Mesendoderm (in vitro differentiated cells): Measurements from ENCODE around the gene SPAG5.

Source experiments
- DNase-seq: peaks from one replicate; pipeline ENCODE4 v3.0.0; 2013
- H2AK5ac ChIP-seq: 2 replicates; pipeline ENCODE4 v1.6.1; 2013; ENCODE audit warnings: low read length, inconsistent platforms
- H2BK120ac ChIP-seq: 2 replicates; pipeline ENCODE4 v1.6.1; 2013; ENCODE audit warnings: low read depth, mild to moderate bottlenecking, low read length, moderate library complexity, mixed read lengths
- H2BK15ac ChIP-seq: replicated peaks from 2 replicates; pipeline ENCODE4 v1.6.1; 2013; ENCODE audit warnings: low read depth, mild to moderate bottlenecking, moderate library complexity
- H2BK5ac ChIP-seq: 2 replicates; pipeline ENCODE4 v1.6.1; 2013; ENCODE audit warnings: low read length, inconsistent platforms
- H3K18ac ChIP-seq: 2 replicates; pipeline ENCODE4 v1.6.1; 2013; ENCODE audit warnings: mild to moderate bottlenecking, low read length, mixed read lengths
- H3K23ac ChIP-seq: one replicate; pipeline ENCODE4 v1.6.1; 2013; ENCODE audit warnings: low read length
- H3K27ac ChIP-seq: 2 replicates; pipeline ENCODE4 v1.5.1; 2013; ENCODE audit warnings: low read depth, mild to moderate bottlenecking, inconsistent platforms, low read length, moderate library complexity
- H3K27me3 ChIP-seq: 2 replicates; pipeline ENCODE4 v1.6.1; 2013; ENCODE audit warnings: low read length, control low read depth, mild to moderate bottlenecking, inconsistent platforms; ENCODE audit not compliant: insufficient read depth, poor library complexity
- H3K36me3 ChIP-seq: 2 replicates; pipeline ENCODE4 v1.6.1; 2013; ENCODE audit warnings: low read length, inconsistent platforms; ENCODE audit not compliant: control insufficient read depth, insufficient read depth
- H3K4ac ChIP-seq: one replicate; pipeline ENCODE4 v1.6.1; 2013; ENCODE audit warnings: low read depth, mild to moderate bottlenecking, low read length, moderate library complexity
- H3K4me1 ChIP-seq: 2 replicates; pipeline ENCODE4 v1.6.1; 2013; ENCODE audit warnings: low read depth, low read length, inconsistent platforms; ENCODE audit not compliant: control insufficient read depth
- H3K4me2 ChIP-seq: 2 replicates; pipeline ENCODE4 v1.6.1; 2013; ENCODE audit warnings: low read length
- H3K4me3 ChIP-seq: 2 replicates; pipeline ENCODE4 v1.5.1; 2013; ENCODE audit warnings: mild to moderate bottlenecking, low read length
- H3K56ac ChIP-seq: one replicate; pipeline ENCODE4 v1.6.1; 2013; ENCODE audit warnings: low read length
- H3K79me1 ChIP-seq: 2 replicates; pipeline ENCODE4 v1.6.1; 2013; ENCODE audit warnings: low read length, inconsistent platforms
- H3K79me2 ChIP-seq: 2 replicates; pipeline ENCODE4 v1.6.1; 2013; ENCODE audit warnings: mild to moderate bottlenecking, low read length; ENCODE audit not compliant: control insufficient read depth, insufficient read depth
- H3K9ac ChIP-seq: 2 replicates; pipeline ENCODE4 v1.6.1; 2013; ENCODE audit warnings: low read length, inconsistent platforms
- H4K5ac ChIP-seq: one replicate; pipeline ENCODE4 v1.6.1; 2013; ENCODE audit warnings: low read length
- H4K8ac ChIP-seq: one replicate; pipeline ENCODE4 v1.6.1; 2013; ENCODE audit warnings: low read depth, mild to moderate bottlenecking, control low read depth, low read length, moderate library complexity
- WGBS: extraction: QIAGEN DNeasy Blood & Tissue Kit; methylation state at CpG from one replicate; pipeline ENCODE4 v1.1.7; 2013; ENCODE audit warnings: low lambda C conversion rate, missing lambda C conversion rate; ENCODE audit not compliant: insufficient coverage; ENCODE audit errors: extremely low coverage; 5-methylcytosine and 5-hydroxymethylcytosine counted together

SPAG5 gene

DNA sequence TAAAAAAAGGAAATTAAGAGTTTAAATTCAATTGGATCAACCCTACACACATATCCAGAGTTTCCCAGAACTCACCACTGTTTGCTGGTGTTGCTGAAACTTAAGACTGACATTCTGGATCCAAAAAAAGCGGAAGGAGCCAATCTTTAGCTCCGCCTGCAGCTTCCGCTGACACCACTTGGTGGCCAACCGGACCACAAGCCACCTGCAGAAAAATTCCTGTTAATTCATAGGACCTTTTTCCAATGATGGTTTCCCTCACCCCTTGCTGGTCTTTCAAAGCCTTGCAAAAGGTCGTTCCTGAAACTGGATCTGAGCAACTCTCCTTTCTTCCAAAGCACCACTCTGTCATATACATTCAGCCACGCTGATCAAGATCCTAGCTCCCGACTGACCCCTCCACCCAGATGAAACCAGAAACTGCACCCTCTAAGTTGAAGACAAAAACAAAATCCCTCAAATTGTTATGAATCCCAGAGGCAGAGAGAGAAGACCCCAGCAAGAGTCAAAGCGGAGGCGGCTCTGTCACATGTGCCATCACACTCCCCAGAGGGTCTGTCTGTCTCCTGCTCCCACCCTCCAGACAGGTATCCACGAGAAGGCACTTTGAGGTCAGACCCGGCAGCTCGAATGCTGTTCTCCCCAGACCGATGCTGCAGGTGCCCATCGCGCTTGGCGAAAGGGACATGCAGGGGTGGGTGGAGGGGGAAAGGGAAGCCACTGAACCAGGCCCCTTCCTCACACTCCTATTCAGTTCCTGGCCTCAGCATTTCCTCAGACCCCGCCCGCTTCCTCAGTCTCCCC lies 45.4 kb upstream of the SPAG5 start:
- Histone ChIP-seq H3K79me1 (peaks cover 14% of the 10 kb centered on the region), H3K9ac (peak overlapping the region; percentile 80), H2BK15ac (no peak overlapping the region), H4K5ac (no peak overlapping the region), H2AK5ac (no peak overlapping the region), H4K8ac (no peak overlapping the region), H3K23ac (no peak overlapping the region), H3K56ac (peak overlapping the region; percentile 91), H3K79me2 (peaks cover 21% of the 10 kb centered on the region), H2BK120ac (no peak overlapping the region), H2BK5ac (no peak overlapping the region), H3K4ac (peak overlapping the region; percentile 63), H3K36me3 (peaks cover 22% of the 10 kb centered on the region), H3K27ac (no peak overlapping the region), H3K4me2 (peak overlapping the region; percentile 82), H3K4me1 (peaks cover 4% of the 10 kb centered on the region), H3K4me3 (peak overlapping the region; percentile 76), H3K27me3 (no peaks in the 10 kb centered on the region), H3K18ac (peak overlapping the region; percentile 87)
- DNase-seq = peak; percentile 72
- no CpG with 5 or more reads among the region's 18 CpGs for WGBS

DNA sequence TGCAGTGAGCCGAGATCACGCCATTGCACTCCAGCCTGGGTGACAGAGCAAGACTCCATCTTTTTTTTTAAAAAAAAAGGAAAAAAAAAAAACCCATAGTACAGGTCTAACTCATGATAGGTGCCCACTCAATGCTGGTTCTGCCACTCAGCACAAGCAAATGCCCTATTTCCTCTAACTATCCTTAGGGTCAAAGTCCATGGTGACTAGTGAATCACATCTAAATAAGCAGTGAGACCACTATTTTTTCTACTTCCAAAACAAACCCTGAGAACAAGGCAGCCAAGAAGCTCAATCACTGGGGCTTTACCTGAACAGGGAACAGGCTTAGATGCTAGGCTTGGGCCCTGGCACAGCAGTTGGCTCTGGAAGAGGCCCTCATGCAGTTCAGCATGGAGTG lies 42.8 kb upstream of the SPAG5 start:
- peaks cover 25% of the 10 kb centered on the region for H3K79me2 ChIP-seq
- H3K4me1 ChIP-seq = peaks cover 4% of the 10 kb centered on the region
- peaks cover 31% of the 10 kb centered on the region for H3K36me3 ChIP-seq
- H3K18ac ChIP-seq = no peak overlapping the region
- H2BK15ac ChIP-seq = no peak overlapping the region
- H4K5ac ChIP-seq = no peak overlapping the region
- DNase-seq = no peak
- no peak overlapping the region for H3K9ac ChIP-seq
- H3K4ac ChIP-seq = no peak overlapping the region
- no peak overlapping the region for H2AK5ac ChIP-seq
- H2BK120ac ChIP-seq = no peak overlapping the region
- no peak overlapping the region for H4K8ac ChIP-seq
- no peak overlapping the region for H3K4me3 ChIP-seq
- peaks cover 15% of the 10 kb centered on the region for H3K79me1 ChIP-seq
- no peak overlapping the region for H3K56ac ChIP-seq
- no peak overlapping the region for H3K27ac ChIP-seq
- H3K23ac ChIP-seq = no peak overlapping the region
- no peak overlapping the region for H3K4me2 ChIP-seq
- no peak overlapping the region for H2BK5ac ChIP-seq
- no CpG with 5 or more reads among the region's 2 CpGs for WGBS
- no peaks in the 10 kb centered on the region for H3K27me3 ChIP-seq

DNA sequence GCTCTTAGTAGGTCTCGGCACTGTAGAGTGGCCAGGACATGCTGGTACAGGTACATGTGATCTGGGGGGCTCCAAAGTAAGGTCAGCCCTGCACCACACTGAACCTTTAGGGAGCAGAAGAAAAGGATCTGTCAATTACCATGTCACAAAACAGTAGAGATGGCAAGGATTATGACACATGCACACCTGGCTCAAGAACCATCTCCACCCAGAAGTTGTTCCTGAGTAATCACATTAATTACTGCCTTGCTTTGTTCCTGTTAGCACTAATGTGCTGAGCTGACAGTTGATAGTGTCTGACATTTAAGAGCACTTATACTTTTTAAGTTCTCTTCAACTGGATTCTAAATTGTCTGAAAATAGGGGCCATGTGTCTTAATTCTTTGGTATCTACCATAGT lies 36.7 kb upstream of the SPAG5 start:
- no peak overlapping the region for H2BK15ac ChIP-seq
- DNase-seq = no peak
- H4K5ac ChIP-seq = no peak overlapping the region
- H2BK5ac ChIP-seq = no peak overlapping the region
- no peak overlapping the region for H3K4me2 ChIP-seq
- no peak overlapping the region for H3K4me3 ChIP-seq
- WGBS = no CpG with 5 or more reads among the region's 1 CpG
- H3K23ac ChIP-seq = no peak overlapping the region
- H2BK120ac ChIP-seq = no peak overlapping the region
- H3K4ac ChIP-seq = no peak overlapping the region
- no peaks in the 10 kb centered on the region for H3K27me3 ChIP-seq
- H3K56ac ChIP-seq = no peak overlapping the region
- no peak overlapping the region for H3K27ac ChIP-seq
- H3K36me3 ChIP-seq = peaks cover 48% of the 10 kb centered on the region
- H2AK5ac ChIP-seq = no peak overlapping the region
- no peak overlapping the region for H3K18ac ChIP-seq
- no peak overlapping the region for H4K8ac ChIP-seq
- no peaks in the 10 kb centered on the region for H3K4me1 ChIP-seq
- H3K79me1 ChIP-seq = peaks cover 15% of the 10 kb centered on the region
- no peak overlapping the region for H3K9ac ChIP-seq
- peaks cover 13% of the 10 kb centered on the region for H3K79me2 ChIP-seq

DNA sequence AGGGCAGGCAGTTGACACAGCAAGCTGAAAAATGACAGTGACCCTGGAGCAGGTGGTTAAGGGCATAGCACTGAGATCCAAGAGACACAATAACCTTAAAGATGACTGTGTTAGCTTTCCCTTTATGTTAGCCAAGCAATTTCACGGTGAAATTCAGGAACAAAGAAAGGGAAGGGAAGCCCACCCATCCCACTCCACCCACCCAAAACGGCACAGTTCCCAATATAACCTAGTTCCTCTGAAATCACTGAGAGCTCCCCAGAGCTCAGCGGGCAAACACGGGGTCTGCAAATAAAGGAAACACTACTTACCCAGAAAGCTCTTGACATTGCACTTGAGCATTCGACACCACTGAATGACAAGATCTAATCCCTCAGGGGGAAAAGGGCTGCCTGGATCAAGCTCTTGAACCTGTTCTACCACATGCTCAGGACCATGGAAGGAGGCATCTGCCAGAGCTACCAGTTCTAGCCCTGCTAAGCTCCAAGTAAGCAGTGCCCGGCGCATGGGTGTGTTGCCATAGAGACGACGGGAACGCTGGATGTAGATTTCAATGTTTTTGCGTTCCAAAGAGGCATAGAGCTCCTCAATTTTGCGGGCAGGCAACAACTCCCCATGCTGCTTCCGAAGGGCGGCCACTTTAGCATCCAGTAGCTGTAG lies 35.5 kb upstream of the SPAG5 start:
- peaks cover 41% of the 10 kb centered on the region for H3K36me3 ChIP-seq
- no peak overlapping the region for H3K4ac ChIP-seq
- no peak overlapping the region for H2BK120ac ChIP-seq
- no peak for DNase-seq
- WGBS = no CpG with 5 or more reads among the region's 14 CpGs
- H3K18ac ChIP-seq = no peak overlapping the region
- H3K79me1 ChIP-seq = peaks cover 15% of the 10 kb centered on the region
- no peak overlapping the region for H3K23ac ChIP-seq
- no peak overlapping the region for H3K4me2 ChIP-seq
- H3K79me2 ChIP-seq = peaks cover 13% of the 10 kb centered on the region
- no peak overlapping the region for H3K9ac ChIP-seq
- H3K27me3 ChIP-seq = no peaks in the 10 kb centered on the region
- no peak overlapping the region for H2AK5ac ChIP-seq
- no peak overlapping the region for H3K27ac ChIP-seq
- H3K4me1 ChIP-seq = no peaks in the 10 kb centered on the region
- no peak overlapping the region for H3K4me3 ChIP-seq
- no peak overlapping the region for H2BK5ac ChIP-seq
- H4K8ac ChIP-seq = no peak overlapping the region
- H4K5ac ChIP-seq = no peak overlapping the region
- no peak overlapping the region for H3K56ac ChIP-seq
- no peak overlapping the region for H2BK15ac ChIP-seq

DNA sequence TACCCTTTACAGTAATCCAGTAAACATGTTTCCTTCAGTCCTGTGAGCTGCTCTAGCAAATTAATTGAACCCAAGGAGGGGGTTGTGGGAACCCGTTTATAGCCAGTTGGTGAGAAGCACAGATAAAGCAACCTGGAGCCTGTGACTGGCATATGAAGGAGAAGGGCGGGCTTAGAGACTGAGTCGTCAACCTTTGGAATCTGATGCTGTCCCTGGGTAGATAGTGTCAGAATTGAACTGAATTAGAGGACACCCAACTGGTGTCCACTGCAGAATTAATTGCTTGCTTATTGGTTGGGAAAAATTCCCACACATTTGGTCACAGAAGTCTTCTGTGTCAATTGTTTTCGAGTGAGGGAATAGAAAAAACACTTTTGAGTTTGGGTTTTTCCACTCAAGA lies 28.0 kb upstream of the SPAG5 start:
- no peak overlapping the region for H2AK5ac ChIP-seq

More for the DNA sequence above, 28.0 kb upstream of the SPAG5 start:
- no peak overlapping the region for H2BK5ac ChIP-seq
- H2BK15ac ChIP-seq = no peak overlapping the region
- no peak overlapping the region for H3K23ac ChIP-seq
- no peak overlapping the region for H3K9ac ChIP-seq
- no peak for DNase-seq
- no peak overlapping the region for H3K27ac ChIP-seq
- no peaks in the 10 kb centered on the region for H3K79me2 ChIP-seq
- WGBS = no CpG with 5 or more reads among the region's 4 CpGs
- no peak overlapping the region for H4K5ac ChIP-seq
- no peak overlapping the region for H3K4me3 ChIP-seq
- H3K79me1 ChIP-seq = peaks cover 1% of the 10 kb centered on the region
- H2BK120ac ChIP-seq = no peak overlapping the region
- no peaks in the 10 kb centered on the region for H3K4me1 ChIP-seq
- no peak overlapping the region for H4K8ac ChIP-seq
- H3K18ac ChIP-seq = no peak overlapping the region
- H3K56ac ChIP-seq = no peak overlapping the region
- no peak overlapping the region for H3K4me2 ChIP-seq
- H3K4ac ChIP-seq = no peak overlapping the region
- H3K27me3 ChIP-seq = no peaks in the 10 kb centered on the region
- peaks cover 30% of the 10 kb centered on the region for H3K36me3 ChIP-seq
